Right lobe of liver (tissue), 4 donors: ENCODE results near the gene ADGRA1.

Experiments
- POLR2A ChIP-seq: fragments of 450-650 bp; IDR thresholded peaks from one replicate; pipeline ENCODE4 v1.6.1; 2017; ENCODE audit warnings: antibody characterized with exemption, mild to moderate bottlenecking
- TF ChIP-seq, protein P1 (sequence below), 4 donors: fragments of 200-600 bp in 3 of 4; fragments of 450-650 bp in 1 of 4; IDR thresholded peaks; one replicate each; pipeline versions ENCODE4 v1.5.1 to v1.8.0; 2016 to 2022; ENCODE audit warnings: antibody characterized with exemption in 4 of 4, mild to moderate bottlenecking in 2 of 4
- donor health status: DM: no; HTN: no; CAD: no.
- donor health status: DM: no; HTN: no; CAD: no.
- donor health status: DM: no; HTN: yes; CAD: no.

DNA sequence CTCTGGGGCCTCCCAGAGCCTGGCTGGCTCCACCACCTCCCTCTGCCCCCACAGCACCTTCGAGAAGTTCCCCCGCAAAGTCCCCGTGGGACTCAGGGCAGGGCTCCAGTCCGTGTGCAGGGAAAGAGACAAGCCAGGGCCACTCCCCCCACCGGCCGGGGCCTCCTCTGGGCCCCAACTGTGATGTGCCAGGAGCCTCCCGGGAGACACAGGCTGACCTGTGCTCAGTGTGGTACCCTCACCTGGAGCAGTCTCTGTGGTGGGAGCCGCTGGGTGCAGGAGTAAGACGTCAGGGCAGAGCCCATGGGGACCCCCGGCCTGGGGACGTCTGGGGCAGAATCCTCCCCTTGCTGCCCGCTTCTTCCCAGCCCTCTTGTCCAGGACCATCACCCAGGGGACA is 1.5 kb upstream of the ADGRA1 start:
- TF ChIP-seq, protein P1, sequence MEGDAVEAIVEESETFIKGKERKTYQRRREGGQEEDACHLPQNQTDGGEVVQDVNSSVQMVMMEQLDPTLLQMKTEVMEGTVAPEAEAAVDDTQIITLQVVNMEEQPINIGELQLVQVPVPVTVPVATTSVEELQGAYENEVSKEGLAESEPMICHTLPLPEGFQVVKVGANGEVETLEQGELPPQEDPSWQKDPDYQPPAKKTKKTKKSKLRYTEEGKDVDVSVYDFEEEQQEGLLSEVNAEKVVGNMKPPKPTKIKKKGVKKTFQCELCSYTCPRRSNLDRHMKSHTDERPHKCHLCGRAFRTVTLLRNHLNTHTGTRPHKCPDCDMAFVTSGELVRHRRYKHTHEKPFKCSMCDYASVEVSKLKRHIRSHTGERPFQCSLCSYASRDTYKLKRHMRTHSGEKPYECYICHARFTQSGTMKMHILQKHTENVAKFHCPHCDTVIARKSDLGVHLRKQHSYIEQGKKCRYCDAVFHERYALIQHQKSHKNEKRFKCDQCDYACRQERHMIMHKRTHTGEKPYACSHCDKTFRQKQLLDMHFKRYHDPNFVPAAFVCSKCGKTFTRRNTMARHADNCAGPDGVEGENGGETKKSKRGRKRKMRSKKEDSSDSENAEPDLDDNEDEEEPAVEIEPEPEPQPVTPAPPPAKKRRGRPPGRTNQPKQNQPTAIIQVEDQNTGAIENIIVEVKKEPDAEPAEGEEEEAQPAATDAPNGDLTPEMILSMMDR (IDR thresholded peaks at IDR 0.05): no peak
- TF ChIP-seq POLR2A: no peak
